ENCODE measurements around the gene FAM32A.
A peak's percentile ranks its signal among the peaks of the same experiment; 100 is the strongest.

The FAM32A gene
- total RNA-seq: 72.7 to 75.2 reads per million in 2 experiments

DNA sequence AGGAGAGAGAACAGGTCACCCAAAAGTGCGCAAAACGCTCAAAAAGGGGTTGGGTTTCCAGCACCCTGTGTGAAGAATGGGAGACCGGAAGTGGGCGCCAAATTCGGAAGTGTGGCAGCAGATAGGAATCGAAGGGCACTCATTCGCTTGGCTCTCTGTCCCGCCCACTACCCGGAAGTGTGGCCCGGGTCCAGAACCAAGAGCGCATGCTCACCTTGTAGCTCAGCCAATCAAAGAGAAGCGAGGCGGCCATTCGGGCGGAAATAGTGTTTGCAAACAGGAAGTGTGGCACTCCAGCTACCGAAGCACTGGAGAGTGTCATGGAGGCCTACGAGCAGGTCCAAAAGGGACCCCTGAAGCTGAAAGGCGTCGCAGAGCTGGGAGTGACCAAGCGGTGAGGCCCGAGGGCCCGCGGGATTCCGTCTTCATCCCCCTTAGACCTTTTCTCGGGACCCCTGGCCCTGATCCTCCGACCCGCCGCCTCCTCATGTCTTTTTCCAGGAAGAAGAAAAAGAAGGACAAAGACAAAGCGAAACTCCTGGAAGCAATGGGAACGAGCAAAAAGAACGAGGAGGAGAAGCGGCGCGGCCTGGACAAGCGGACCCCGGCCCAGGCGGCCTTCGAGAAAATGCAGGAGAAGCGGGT is at the start of gene FAM32A:
TSS of gene FAM32A (plus strand) at position 288 of the 645 bp plus-strand sequence. CDS start at position 321, 33 bp downstream.
- DNase-seq (ENCODE audit: low read depth): peak; percentile 98

GRCh38 chr19:16135430-16136127 is 49.6 kb upstream of the FAM32A start:
- no peak for DNase-seq (ENCODE audit: low read depth)

DNA sequence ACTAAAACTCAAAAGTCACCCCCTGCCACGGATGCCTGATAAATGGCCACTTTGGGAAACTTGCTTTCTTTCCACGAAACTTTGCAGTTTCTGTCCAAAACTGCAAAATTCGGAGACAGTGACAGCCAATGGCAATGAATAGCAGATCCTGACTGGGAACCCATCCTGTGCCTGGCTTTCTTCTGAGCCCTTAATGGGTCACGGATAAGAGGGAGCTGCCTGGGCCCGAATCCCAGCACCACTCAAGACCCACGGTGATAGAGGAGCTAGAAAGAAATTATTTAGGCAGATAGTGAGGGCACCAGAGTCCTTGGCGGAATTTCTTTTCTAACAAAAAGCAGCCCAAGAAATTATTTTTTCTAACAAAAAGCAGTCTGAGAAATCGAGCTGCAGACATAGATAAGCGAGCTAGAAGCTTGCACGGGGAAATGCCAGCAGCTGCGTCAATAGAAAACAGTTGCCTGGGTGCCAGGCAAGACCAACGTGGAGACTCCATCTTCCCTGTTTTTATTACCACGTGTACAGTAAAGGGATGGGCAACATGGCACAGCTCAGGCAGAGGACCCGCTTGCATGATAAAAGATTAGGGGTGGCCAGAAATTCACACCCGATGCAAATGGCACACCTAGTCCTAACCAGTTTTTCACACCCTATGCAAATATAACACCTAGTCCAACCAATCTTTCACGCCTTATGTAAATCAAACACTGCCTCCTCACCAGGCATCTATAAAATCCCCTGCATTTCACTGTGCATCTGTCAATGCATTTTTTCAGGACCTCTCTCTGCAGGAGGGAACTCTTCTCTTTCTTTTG is 48.8 kb upstream of the FAM32A start:
- DNase-seq (ENCODE audit: low read depth): no peak

DNA sequence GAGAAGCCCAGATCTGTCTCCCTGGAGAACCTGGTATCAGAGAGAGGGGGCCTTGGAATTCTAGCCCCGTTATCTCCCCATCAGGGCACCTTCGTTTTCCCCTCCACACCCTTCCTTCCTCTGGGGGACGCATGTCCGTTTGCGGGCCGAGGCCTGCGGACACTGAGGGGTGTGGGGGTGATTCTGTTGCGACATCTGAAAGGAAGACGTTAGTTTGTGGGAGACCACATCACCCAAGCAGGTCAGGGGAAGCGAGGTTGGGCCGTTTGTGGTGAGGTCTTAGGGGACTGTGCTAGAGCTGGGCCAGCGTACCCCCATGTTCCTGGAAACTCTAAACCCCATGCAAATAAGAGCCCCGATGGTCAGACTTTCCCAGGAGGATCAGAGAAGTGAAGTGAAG is 45.5 kb upstream of the FAM32A start:
- DNase-seq (ENCODE audit: low read depth): no peak

DNA sequence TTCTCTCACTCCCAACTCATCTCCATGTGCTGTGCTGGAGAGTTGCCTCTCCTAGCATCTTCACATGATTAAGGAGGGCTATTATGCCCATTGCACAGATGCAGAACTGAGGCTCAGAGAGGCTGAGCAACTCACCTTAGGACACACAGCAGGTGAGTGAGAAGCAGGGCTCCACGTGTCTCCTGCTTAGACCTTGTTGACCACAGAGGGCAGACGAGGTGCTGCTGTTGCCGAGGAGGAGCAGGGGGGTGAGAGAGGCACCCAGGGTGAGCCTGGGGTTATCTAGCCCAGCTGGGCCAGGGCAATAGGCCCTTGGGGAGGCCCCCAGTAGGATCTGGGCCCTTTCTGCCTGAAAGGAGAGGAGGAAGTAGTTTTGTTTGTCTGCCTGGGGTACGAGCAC is 44.2 kb upstream of the FAM32A start:
- no peak for DNase-seq (ENCODE audit: low read depth)

GRCh38 chr19:16142032-16142580 is 43.1 kb upstream of the FAM32A start:
- no peak for DNase-seq (ENCODE audit: low read depth)

- peak; percentile 67 for DNase-seq (ENCODE audit: low read depth)
Measured at GRCh38 chr19:16143399-16144215, 41.6 kb upstream of the FAM32A start, which contains the start of gene HSH2D. Gene HSH2D, plus strand, starts transcription at chr19:16143685. Its CDS starts 5,066 bp downstream, at chr19:16148751.

GRCh38 chr19:16144216-16144581 is 41.0 kb upstream of the FAM32A start:
- DNase-seq (ENCODE audit: low read depth): no peak

GRCh38 chr19:16146112-16146511 is 39.1 kb upstream of the FAM32A start:
- DNase-seq (ENCODE audit: low read depth): no peak

GRCh38 chr19:16148443-16149229 is 36.6 kb upstream of the FAM32A start:
- no peak for DNase-seq (ENCODE audit: low read depth)

GRCh38 chr19:16153582-16154336 is 31.5 kb upstream of the FAM32A start:
- no peak for DNase-seq (ENCODE audit: low read depth)

- DNase-seq (ENCODE audit: low read depth): no peak
Measured at GRCh38 chr19:16154557-16154956, 30.7 kb upstream of the FAM32A start.

DNA sequence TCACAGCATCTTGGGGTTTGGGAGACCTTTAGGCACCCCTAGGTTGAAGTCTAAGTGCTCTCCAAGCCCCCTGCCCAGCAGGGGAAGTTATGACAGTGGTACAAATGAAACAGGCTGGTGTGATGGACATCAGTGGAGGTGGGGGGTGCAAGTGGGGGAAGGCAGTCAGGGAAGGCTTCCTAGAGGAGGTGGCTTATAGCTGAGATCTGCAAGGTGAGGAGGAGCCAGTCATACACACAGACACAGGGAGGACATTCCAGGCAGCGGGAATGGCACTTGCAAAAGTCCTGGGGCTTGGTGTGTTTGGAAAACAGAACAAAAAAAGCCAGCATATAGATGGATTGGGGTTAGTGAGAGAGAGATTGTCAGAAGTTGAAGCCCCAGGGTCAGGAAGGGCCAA is 30.1 kb upstream of the FAM32A start:
- DNase-seq (ENCODE audit: low read depth): no peak

DNA sequence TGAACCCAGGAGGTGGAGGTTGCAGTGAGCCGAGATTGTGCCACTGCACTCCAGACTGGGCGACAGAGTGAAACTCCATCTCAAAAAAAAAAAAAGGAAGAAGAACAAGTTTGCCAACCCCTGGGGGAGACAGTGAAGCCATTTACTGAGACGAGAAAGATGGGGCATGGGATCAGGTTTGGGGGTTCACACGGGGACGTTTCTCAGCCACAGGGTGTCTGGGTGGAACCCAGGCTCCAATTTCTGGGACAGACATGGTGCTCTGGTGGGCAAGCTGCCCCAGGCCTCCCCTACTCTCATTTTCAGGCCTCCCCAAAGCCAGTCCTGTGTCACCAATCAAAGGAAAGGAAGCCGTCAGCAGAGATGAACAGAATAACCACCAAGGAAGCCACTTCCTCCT is 28.3 kb upstream of the FAM32A start:
- DNase-seq (ENCODE audit: low read depth): no peak

- DNase-seq (ENCODE audit: low read depth): no peak
Measured at GRCh38 chr19:16157601-16158000, 27.6 kb upstream of the FAM32A start.

GRCh38 chr19:16159655-16160054 is 25.6 kb upstream of the FAM32A start:
- DNase-seq (ENCODE audit: low read depth): no peak

DNA sequence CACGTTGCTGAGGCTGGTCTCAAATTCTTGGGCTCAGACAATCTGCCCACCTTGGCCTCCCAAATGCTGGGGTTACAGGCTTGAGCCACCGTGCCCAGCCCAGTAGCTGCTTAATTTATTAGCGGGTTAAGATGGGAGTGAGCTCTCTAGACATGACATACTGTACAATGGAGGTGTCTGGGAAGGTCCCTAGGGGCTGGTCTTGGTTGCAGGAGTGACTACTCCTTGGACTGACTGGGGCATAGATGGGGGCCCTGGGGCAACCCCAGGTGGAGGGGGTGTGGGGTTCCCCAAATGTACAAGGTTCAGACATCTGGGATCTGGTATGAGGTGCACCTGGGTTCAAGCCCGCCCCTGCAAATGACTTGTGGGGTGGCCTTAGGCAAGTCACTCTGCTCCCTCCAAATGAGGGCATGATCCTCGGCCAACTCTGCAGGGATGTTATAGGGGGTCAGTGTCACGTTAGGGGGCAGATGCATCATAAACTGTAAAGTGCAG is 24.7 kb upstream of the FAM32A start:
- DNase-seq (ENCODE audit: low read depth): no peak

DNA sequence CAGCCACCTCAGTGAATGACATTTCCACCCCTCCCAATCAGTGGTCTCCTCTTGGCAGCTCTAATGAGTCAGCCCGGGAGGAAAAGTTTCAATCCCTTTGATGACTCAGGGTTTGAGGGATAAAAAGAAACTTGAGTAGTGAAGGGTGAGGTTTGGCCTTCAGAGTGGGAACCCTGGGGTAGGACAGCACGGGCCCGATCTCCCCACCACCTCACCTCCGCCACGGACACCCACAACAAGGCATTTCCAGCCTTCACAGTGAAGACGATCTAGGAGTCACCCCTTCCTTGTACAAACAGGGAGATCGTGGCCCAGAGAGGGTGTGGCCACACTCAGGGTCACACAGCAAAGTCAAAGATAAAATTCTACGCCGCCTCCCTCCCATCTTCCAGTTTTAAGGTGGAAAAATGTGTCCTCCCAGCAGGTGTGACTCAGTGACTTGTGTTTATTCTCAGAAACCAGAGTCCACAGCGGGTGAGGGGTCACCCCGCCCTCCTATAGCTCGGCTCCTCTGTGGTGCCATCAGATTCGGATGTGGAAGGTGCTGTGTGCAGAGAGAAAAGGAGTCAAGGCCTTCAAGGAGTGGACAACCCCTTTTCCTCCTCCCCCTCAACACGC is 24.2 kb upstream of the FAM32A start:
- DNase-seq (ENCODE audit: low read depth): no peak

GRCh38 chr19:16161840-16162239 is 23.4 kb upstream of the FAM32A start:
- no peak for DNase-seq (ENCODE audit: low read depth)

All from T follicular helper cell (primary cell).